ENCODE data around the gene DNAJB6.

The DNAJB6 gene

GRCh38 chr7:157335236-157335635 is 1.6 kb upstream of the DNAJB6 start:
- Histone ChIP-seq H3K36me3 (0 out of 2 replicates have a peak, but pooled peaks cover 2% of the 10 kb centered on the region), H3K9me3 (no peaks in the 10 kb centered on the region), H3K4me3 (ENCODE audit: low read depth, low read length) (no peak overlapping the region), H3K27me3 (no peaks in the 10 kb centered on the region), H3K4me1 (no peaks in the 10 kb centered on the region; the same call in 1 of the 2 replicates)
- DNase-seq = no peak
- no peak for TF ChIP-seq CTCF (IDR thresholded peaks at IDR 0.05; ENCODE audit: low read depth, low read length)

DNA sequence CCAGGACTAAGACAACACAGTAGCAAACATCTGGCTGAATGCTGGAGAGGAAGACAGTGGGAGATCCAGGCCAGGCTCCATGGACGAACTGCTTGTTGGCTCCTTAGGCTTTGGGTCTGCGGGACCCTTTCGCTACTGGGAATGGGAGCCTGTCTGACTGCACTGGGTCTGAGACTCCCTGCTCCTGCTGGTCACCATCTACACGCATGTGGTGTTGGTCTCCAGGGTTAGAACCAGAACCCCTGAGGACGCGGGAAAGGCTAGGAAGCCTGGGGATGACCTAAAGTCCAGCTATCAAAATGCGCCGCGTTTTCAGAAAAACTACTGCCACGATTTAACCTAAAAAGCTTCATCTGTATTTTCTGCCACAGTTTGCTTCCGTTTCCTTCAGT is 817 bp upstream of the DNAJB6 start:
- DNase-seq = no peak
- H3K27me3 ChIP-seq = no peaks in the 10 kb centered on the region
- H3K4me3 ChIP-seq (ENCODE audit: low read depth, low read length) = peak overlapping the region; percentile 67
- H3K36me3 ChIP-seq = 0 out of 2 replicates have a peak, but pooled peaks cover 2% of the 10 kb centered on the region
- no peaks in the 10 kb centered on the region for H3K9me3 ChIP-seq
- TF ChIP-seq CTCF (IDR thresholded peaks at IDR 0.05; ENCODE audit: low read depth, low read length) = no peak
- no peaks in the 10 kb centered on the region; the same call in 1 of the 2 replicates for H3K4me1 ChIP-seq

DNA sequence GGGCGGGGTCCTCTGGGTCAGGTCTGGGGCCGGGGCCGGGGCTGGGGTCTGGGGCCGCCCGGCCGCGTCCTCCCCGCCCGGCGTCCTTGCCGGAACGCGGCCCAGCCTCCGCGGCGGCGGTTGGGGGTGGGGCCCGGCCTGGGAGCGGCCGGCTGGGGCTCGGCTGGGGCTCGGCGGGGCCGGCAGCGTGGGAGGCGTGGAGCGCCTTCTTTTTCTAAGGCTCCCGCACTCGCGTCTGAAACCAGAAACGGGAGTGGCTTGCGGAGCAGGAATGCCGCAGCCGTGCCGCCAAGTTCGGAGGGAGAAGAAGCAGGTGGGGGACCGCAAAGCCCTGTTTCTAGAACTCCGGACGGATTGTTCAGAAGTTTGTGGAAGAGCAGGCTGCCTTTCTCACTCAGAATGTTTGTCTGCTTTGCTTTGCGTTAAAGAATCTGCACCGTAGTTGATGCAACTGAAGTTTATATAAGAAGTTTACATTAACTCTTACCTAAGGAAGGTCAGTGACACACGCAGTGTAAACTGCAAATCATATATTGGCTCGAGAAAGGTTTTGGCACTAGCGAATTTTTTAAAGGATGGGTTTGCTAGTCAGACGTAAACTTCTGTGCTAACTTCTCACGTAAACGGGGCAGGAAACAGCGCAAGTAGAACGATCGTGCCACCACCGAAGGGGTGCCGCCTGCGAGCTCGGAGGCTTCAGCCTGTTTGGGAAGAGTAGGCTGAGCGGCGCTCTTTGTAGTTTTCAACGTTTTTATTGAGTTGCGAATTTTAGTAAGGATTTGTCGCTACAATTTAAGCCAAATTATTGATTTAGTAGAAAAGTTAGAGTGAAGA is 729 bp downstream of the DNAJB6 start:
- peak overlapping the region; percentile 67 for H3K4me3 ChIP-seq (ENCODE audit: low read depth, low read length)
- no peaks in the 10 kb centered on the region for H3K9me3 ChIP-seq
- DNase-seq = peak; percentile 58
- H3K4me1 ChIP-seq = no peaks in the 10 kb centered on the region; the same call in 1 of the 2 replicates
- 0 out of 2 replicates have a peak, but pooled peaks cover 2% of the 10 kb centered on the region for H3K36me3 ChIP-seq
- no peaks in the 10 kb centered on the region for H3K27me3 ChIP-seq
- no peak for TF ChIP-seq CTCF (IDR thresholded peaks at IDR 0.05; ENCODE audit: low read depth, low read length)

DNA sequence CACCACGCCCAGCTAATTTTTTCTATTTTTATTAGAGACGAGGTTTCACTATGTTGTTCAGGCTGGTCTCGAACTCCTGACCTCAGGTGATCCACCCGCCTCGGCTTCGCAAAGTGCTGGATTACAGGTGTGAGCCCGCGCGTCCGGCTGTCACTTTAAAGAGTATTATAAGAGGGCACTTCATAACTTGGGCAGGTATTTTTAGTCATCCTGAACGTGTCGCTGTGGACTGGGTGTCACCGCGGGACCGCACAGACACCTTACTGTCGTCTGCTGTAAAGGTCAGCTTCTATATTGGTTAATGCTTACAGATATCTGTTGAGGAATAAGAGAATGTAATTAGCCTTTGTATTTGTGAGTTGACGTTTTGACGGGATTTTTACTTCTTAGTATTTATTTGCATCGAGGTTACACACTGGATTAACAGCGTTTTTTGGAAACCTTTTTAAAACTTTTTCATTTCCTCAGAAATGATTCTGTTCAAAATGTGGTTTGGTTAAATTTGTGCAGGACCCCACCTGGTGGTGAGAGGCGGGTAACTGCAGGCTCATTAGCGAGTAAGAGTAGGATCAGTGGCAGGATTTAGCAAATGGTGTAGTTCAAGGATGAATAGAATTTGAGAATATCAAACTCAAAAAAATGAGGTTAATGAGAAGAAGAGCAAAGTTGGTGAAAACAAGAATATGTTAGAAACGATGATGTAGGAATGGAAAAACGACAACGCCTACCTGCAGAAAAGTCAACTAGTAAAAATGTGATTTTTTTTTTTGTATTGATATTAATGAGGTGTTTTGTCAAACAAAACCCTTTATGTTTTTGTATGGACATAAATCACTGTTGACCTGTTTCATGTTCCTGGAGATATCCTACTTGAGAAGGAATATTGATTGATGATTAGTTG is 3.2 kb downstream of the DNAJB6 start:
- Histone ChIP-seq H3K9me3 (no peaks in the 10 kb centered on the region), H3K4me1 (no peaks in the 10 kb centered on the region; the same call in 1 of the 2 replicates), H3K27me3 (no peaks in the 10 kb centered on the region), H3K36me3 (peaks cover 2% of the 10 kb centered on the region; the same call in 1 of the 2 replicates), H3K4me3 (ENCODE audit: low read depth, low read length) (no peak overlapping the region)
- peak; percentile 97 for TF ChIP-seq CTCF (IDR thresholded peaks at IDR 0.05; ENCODE audit: low read depth, low read length)
- peak; percentile 63 for DNase-seq

GRCh38 chr7:157347217-157347904 is 10.6 kb downstream of the DNAJB6 start:
- DNase-seq = no peak
- no peak for TF ChIP-seq CTCF (IDR thresholded peaks at IDR 0.05; ENCODE audit: low read depth, low read length)
- no peaks in the 10 kb centered on the region for H3K9me3 ChIP-seq
- no peak overlapping the region for H3K4me3 ChIP-seq (ENCODE audit: low read depth, low read length)
- H3K27me3 ChIP-seq = no peaks in the 10 kb centered on the region
- H3K4me1 ChIP-seq = no peaks in the 10 kb centered on the region
- H3K36me3 ChIP-seq = no peaks in the 10 kb centered on the region; the same call in 1 of the 2 replicates
